Activated CD4-positive, alpha-beta memory T cell treated with anti-CD3 and anti-CD28 coated beads for 36 hours (primary cell): ENCODE results near the gene ZNF26. TPM values are rescaled to one million over a fixed set of nuclear protein-coding genes. Genes with fewer than 3 reads are reported as not detected.
"Not testable (repeated sequence)": the region's sequence is repeated elsewhere in the genome, so short reads cannot be mapped to it uniquely, and the experiment has no call there.

Experiments
- CTCF ChIA-PET: fragments of 350-600 bp; sonication (Branson Sonifier 250); formaldehyde crosslinking; loops from one replicate; lab custom pipeline; 2021; ENCODE audit warnings: antibody characterized with exemption, inconsistent platforms; lab: Charles Lee
- POLR2A ChIA-PET: fragments of 350-600 bp; sonication (Branson Sonifier 250); formaldehyde crosslinking; loops from one replicate; lab custom pipeline; 2021; ENCODE audit warnings: antibody characterized with exemption; lab: Charles Lee
- DNase-seq: peaks from one replicate; pipeline ENCODE4 v3.0.0-alpha.2; 2020
- H3K27ac Mint-ChIP-seq: one replicate; pipeline ENCODE4 v1.8.0; 2021; ENCODE audit warnings: mixed read lengths
- H3K27me3 Mint-ChIP-seq: one replicate; pipeline ENCODE4 v1.8.0; 2021; ENCODE audit warnings: mixed read lengths
- H3K36me3 Mint-ChIP-seq: one replicate; pipeline ENCODE4 v1.8.0; 2021; ENCODE audit warnings: mixed read lengths
- H3K4me1 Mint-ChIP-seq: one replicate; pipeline ENCODE4 v1.8.0; 2021; ENCODE audit warnings: low read depth, mixed read lengths
- H3K4me3 Mint-ChIP-seq: one replicate; pipeline ENCODE4 v1.8.0; 2021; ENCODE audit warnings: mild to moderate bottlenecking, mixed read lengths
- H3K9me3 Mint-ChIP-seq: one replicate; pipeline ENCODE4 v1.8.0; 2021; ENCODE audit warnings: mixed read lengths
- intact Hi-C: fragments of 100-400 bp; cut with micrococcal nuclease; formaldehyde crosslinking; loops from one replicate; pipeline ENCODE4 v1.15.1; 2023
- total RNA-seq, 2 experiments: library from RNA; stranded (reverse); gene quantifications; one replicate each; pipeline ENCODE4 v1.2.3, GENCODE V29; 2021

The ZNF26 gene
- total RNA-seq, 2 experiments from 2014 or later: 10.2 to 10.8 TPM

DNA sequence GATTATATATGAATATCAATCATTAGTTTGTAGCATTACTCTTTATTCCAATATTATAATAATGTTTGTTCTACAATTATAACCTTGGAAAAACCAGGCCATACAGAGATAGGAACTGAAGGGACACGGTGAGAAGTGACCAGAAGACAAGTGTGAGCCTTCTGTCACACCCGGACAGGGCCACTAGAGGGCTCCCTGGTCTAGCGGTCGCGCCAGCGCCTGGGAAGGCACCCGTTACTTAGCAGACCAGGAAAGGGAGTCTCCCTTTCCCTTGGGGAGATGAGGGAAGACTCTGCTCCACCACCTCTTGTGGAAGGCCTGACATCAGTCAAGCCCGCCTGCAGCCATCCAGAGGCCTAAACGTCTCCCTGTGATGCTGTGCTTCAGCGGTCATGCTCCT, 22.2 kb upstream of the ZNF26 start:
- intact Hi-C loops, H3K27me3 Mint-ChIP-seq, H3K4me1 Mint-ChIP-seq, H3K4me3 Mint-ChIP-seq, H3K27ac Mint-ChIP-seq, POLR2A ChIA-PET: not testable (repeated sequence)
- Mint-ChIP-seq H3K36me3 (peaks cover 33% of the 10 kb centered on the region), H3K9me3 (peaks cover 21% of the 10 kb centered on the region)
- CTCF ChIA-PET: interaction anchor here (0.8 kb wide), 1 partner anchor 24 kb away, joined by 3 read pairs; no protein-coding TSS in a partner anchor
- peak; percentile 34 for DNase-seq

DNA sequence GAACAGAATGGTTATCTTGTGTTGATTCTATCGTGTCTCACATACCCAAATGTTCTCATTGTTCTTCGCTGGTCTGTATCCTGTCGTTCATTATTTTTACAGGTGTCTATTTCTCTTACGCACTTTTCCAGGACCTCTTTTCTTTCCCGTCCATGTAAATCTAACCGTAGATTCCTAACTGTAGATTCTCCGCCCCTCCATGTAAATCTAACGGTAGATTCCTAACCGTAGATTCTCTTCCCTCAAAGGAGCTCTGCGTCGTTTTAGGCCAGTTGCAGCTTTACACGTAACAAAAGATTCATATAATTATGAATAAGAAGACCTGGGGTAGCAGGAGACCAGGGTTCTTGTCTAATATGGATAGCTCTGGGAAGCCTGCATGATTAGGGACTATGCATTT, 20.4 kb upstream of the ZNF26 start:
- Mint-ChIP-seq H3K36me3 (peaks cover 26% of the 10 kb centered on the region), H3K4me3 (no peak overlapping the region), H3K9me3 (peaks cover 30% of the 10 kb centered on the region), H3K27ac (no peak overlapping the region), H3K27me3 (no peaks in the 10 kb centered on the region), H3K4me1 (no peaks in the 10 kb centered on the region)
- intact Hi-C loops: no loop called here
- POLR2A ChIA-PET: no interaction called here
- DNase-seq: no peak
- CTCF ChIA-PET: no interaction called here

DNA sequence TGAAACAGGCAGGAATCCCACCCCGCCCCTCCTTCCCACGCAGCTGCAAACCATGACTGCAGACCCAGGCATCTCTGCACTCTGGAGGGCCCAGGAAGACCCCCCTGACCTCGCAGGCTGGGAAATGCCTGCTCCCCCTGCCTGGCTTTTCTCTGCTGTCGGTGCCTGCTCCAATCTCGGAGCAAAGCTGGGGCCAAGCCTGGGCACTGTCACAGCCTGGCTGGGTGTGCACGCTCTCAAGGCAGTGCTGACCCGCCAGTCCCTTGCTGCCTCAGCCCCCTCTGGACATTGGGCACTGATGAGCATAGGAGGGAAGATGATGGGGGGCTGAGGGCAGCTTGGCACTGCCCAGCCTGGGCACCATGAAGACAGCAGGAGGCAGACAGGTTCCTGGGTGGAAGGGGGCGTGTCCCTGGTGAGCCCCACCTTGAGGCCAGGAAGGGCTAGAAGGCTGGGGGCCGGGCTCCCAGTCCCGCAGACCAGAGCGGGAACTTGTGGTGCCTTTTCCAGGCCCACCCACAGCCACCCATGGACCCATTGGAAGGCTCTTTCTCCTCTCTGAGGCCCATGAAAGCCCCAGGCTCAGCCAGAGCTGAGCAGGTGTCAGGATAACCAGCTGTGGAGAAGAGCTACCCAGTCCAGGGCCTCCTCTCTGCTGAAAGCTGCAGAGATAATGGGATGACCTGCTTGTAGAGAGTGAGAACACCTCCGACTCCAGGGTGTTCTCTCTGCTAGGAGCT, 19.3 kb upstream of the ZNF26 start:
- Mint-ChIP-seq H3K36me3 (peaks cover 24% of the 10 kb centered on the region), H3K4me1 (no peaks in the 10 kb centered on the region), H3K4me3 (no peak overlapping the region), H3K9me3 (peaks cover 35% of the 10 kb centered on the region), H3K27me3 (no peaks in the 10 kb centered on the region), H3K27ac (no peak overlapping the region)
- intact Hi-C loops: no loop called here
- POLR2A ChIA-PET: no interaction called here
- no peak for DNase-seq
- CTCF ChIA-PET: no interaction called here

DNA sequence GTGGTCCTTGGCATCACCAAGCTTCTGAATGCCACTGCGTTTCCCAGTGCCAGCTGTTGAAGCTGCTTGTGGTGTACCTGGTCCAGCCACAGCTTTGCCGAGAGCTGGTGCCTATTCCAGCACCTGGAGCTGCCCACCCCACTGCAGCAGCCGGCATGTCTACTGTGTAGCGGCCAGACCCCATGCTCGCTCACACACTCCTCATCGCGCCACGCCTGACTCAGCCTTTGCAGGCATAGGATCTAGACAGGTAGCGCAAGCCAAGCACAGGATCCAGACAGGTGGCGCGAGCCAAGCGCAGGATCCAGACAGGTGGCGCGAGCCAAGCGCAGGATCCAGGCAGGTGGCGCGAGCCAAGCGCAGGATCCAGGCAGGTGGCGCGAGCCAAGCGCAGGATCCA, 18.4 kb upstream of the ZNF26 start:
- Mint-ChIP-seq H3K9me3 (peaks cover 43% of the 10 kb centered on the region), H3K36me3 (peaks cover 24% of the 10 kb centered on the region), H3K27ac (no peak overlapping the region), H3K27me3 (no peaks in the 10 kb centered on the region), H3K4me3 (no peak overlapping the region), H3K4me1 (no peaks in the 10 kb centered on the region)
- POLR2A ChIA-PET: no interaction called here
- intact Hi-C loops: no loop called here
- no peak for DNase-seq
- CTCF ChIA-PET: no interaction called here

DNA sequence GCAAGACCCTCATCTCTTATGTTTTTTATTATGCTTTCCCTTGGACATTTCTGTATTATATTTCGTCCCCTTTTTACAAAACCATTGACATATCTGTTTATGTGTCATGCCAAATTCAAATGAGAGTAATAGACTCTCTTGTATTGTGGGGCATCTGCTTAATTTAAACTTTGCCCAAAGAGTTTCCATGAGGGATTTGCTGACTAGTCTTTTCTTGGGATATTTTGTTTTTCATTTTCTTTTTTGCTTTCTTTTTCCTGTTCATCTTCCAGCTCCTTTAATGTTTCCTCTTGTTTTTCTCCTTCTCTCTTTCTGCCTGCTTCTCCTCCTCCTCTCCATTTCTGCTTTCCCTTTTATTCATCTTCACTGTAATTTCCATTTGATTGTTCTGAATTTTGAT, 13.8 kb upstream of the ZNF26 start:
- DNase-seq: no peak
- peaks cover 2% of the 10 kb centered on the region for H3K27me3 Mint-ChIP-seq
- ChIA-PET CTCF (no interaction called here), POLR2A (no interaction called here)
- intact Hi-C loops: no loop called here
- H3K4me3 Mint-ChIP-seq: no peak overlapping the region
- H3K4me1 Mint-ChIP-seq: no peaks in the 10 kb centered on the region
- peaks cover 7% of the 10 kb centered on the region for H3K36me3 Mint-ChIP-seq
- H3K9me3 Mint-ChIP-seq: peaks cover 38% of the 10 kb centered on the region
- no peak overlapping the region for H3K27ac Mint-ChIP-seq

DNA sequence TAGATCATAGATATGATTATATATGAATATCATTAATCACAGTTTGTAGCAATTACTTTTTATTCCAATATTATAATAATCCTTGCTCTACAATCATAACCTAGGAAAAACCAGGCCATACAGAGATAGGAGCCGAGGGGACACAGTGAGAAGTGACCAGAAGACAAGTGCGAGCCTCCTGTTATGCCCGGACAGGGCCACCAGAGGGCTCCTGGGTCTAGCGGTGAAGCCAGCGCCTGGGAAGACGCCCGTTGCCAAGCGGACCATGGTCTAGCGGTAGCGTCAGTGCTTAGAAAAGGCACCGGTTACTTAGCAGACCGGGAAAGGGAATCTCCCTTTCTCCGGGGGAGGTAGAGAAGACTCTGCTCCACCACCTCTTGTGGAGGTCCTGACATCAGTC, 9.3 kb upstream of the ZNF26 start:
- H3K27ac Mint-ChIP-seq, CTCF ChIA-PET, H3K36me3 Mint-ChIP-seq, POLR2A ChIA-PET, intact Hi-C loops, H3K27me3 Mint-ChIP-seq, H3K4me3 Mint-ChIP-seq, H3K4me1 Mint-ChIP-seq: not testable (repeated sequence)
- peak; percentile 57 for DNase-seq
- H3K9me3 Mint-ChIP-seq: peaks cover 31% of the 10 kb centered on the region

DNA sequence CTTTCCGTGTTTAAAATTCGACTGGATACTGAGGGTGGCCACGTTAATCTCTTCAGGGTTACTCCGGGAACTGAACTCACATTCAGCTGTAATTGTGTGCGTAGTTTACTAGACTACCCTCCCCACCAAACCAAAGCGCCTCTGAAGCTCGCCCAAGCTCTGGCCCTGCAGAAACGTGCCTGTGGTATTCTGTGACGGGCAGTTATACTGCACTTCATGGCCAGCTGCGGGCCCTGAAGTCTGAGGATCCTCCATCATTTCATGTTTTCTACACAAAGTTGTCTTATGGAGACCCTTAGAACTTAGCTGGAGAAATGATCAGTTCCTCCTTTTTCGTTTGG, 688 bp downstream of the ZNF26 start:
- no peak for DNase-seq
- no peaks in the 10 kb centered on the region for H3K27me3 Mint-ChIP-seq
- H3K4me3 Mint-ChIP-seq: peak overlapping the region; percentile 89
- ChIA-PET POLR2A (interaction anchor here (0.6 to 2.3 kb wide), 6 partner anchors 12 to 194 kb away, joined by 3 to 13 read pairs (median 6); partner anchors contain the start of genes ZNF268, ZNF605 and ZNF84), CTCF (interaction anchor here (1.1 to 2.2 kb wide), 5 partner anchors 23 to 194 kb away, joined by 3 to 8 read pairs (median 5); partner anchors contain the start of genes ZNF268 and ZNF605)
- intact Hi-C loops: loop anchor here (1.0 to 5.0 kb wide), 7 partner anchors 31 to 225 kb away; partner anchors contain the start of genes ANKLE2, ZNF10, ZNF140 and ZNF268
- peaks cover 45% of the 10 kb centered on the region for H3K36me3 Mint-ChIP-seq
- peaks cover 30% of the 10 kb centered on the region for H3K9me3 Mint-ChIP-seq
- peak overlapping the region; percentile 78 for H3K27ac Mint-ChIP-seq
- peaks cover 27% of the 10 kb centered on the region for H3K4me1 Mint-ChIP-seq

DNA sequence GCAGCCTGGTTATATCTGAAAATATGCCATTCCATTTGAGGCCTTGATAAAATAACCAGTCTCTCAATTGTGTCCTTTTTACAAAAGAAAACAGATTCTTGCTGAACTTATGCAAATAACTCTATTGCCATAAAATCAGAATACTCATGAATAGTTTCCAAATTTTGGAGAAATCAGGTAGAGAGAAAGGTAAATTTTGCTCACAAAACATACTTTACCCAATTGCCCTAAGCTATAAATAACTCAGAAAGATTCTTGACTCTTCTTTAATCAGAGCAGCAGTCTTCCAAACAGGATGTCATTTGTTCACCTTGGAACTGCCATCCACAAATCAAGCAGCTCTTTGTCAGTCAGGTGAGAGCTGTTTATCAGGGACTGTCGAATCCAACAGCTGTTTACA, 12.6 kb downstream of the ZNF26 start:
- intact Hi-C loops: no loop called here
- Mint-ChIP-seq H3K27me3 (no peaks in the 10 kb centered on the region), H3K27ac (no peak overlapping the region), H3K36me3 (peaks cover 84% of the 10 kb centered on the region), H3K4me3 (no peak overlapping the region), H3K4me1 (peaks cover 6% of the 10 kb centered on the region), H3K9me3 (peaks cover 83% of the 10 kb centered on the region)
- POLR2A ChIA-PET: interaction anchor here (1.1 kb wide), 1 partner anchor 12 kb away, joined by 4 read pairs; the partner anchor contains the start of gene ZNF26
- no peak for DNase-seq
- CTCF ChIA-PET: interaction anchor here (0.7 kb wide), 1 partner anchor 38 kb away, joined by 3 read pairs; no protein-coding TSS in a partner anchor

DNA sequence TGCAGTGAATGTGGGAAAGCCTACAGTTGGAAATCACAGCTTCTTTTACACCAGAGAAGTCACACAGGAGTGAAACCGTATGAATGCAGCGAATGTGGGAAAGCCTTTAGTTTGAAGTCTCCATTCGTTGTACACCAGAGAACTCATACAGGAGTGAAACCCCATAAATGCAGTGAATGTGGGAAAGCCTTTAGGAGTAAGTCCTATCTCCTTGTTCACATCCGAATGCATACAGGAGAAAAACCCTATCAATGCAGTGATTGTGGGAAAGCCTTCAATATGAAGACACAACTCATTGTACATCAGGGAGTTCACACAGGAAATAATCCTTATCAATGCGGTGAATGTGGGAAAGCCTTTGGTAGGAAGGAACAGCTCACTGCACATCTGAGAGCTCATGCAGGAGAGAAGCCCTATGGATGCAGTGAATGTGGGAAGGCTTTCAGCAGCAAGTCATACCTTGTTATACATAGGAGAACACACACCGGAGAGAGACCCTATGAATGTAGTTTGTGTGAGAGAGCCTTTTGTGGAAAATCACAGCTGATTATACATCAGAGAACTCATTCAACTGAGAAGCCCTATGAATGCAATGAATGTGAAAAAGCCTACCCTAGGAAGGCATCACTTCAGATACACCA, 24.6 kb downstream of the ZNF26 start:
- H3K9me3 Mint-ChIP-seq: peaks cover 78% of the 10 kb centered on the region

DNA sequence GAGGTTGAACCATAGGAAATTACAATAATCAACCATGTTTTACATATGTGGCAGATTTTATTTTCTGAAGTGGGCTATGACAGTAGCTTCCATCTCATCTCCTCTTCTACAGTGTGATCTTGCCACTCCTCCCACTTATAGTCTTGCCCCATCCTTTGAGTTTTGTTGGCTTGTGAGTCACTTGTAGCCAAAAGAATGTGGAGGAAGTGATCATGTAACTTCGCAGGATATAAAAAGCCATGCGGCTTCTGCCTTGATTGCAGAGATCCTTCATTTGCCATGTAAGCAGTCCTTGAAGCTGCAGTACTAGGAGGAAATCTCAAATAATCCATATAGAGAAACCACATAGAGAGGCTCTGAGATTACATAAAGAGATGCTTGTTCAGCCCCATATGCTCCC, 37.4 kb downstream of the ZNF26 start:
- CTCF ChIA-PET: interaction anchor here (0.7 kb wide), 1 partner anchor 402 kb away, joined by 3 read pairs; no protein-coding TSS in a partner anchor
- Mint-ChIP-seq H3K36me3 (peaks cover 23% of the 10 kb centered on the region), H3K9me3 (peaks cover 69% of the 10 kb centered on the region), H3K27me3 (no peaks in the 10 kb centered on the region), H3K4me1 (no peaks in the 10 kb centered on the region), H3K27ac (no peak overlapping the region), H3K4me3 (no peak overlapping the region)
- no peak for DNase-seq
- intact Hi-C loops: no loop called here
- POLR2A ChIA-PET: no interaction called here

More for the DNA sequence above, 24.6 kb downstream of the ZNF26 start:
- H3K27ac Mint-ChIP-seq: no peak overlapping the region
- ChIA-PET CTCF (no interaction called here), POLR2A (no interaction called here)
- no peak overlapping the region for H3K4me3 Mint-ChIP-seq
- no peak for DNase-seq
- no peaks in the 10 kb centered on the region for H3K27me3 Mint-ChIP-seq
- no peaks in the 10 kb centered on the region for H3K4me1 Mint-ChIP-seq
- H3K36me3 Mint-ChIP-seq: peaks cover 95% of the 10 kb centered on the region
- intact Hi-C loops: no loop called here

DNA sequence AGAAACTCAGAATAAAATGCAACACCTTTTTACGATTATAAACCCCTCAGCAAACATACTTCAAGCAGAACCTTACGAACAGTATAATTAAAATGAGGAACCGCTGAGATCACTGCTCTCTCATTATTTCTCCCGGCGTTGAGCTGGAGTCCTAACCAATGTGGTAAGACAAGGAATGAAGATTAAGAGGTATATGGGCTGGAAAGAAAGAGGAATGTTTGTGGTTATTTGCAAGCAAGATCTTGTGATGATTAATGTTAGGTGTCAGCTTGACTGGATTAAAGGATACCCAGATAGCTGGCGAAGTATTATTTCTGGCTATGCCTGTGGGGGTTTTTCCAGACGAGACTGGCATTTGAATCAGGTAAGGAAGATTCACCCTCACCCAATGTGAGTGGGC, 40.8 kb downstream of the ZNF26 start:
- H3K27ac Mint-ChIP-seq: no peak overlapping the region
- peaks cover 63% of the 10 kb centered on the region for H3K9me3 Mint-ChIP-seq

More for the DNA sequence above, 40.8 kb downstream of the ZNF26 start:
- Mint-ChIP-seq H3K4me1 (no peaks in the 10 kb centered on the region), H3K36me3 (peaks cover 9% of the 10 kb centered on the region), H3K4me3 (no peak overlapping the region), H3K27me3 (no peaks in the 10 kb centered on the region)
- CTCF ChIA-PET: no interaction called here
- no peak for DNase-seq
- POLR2A ChIA-PET: no interaction called here
- intact Hi-C loops: no loop called here
